ENCODE results near the gene RAD1.

Gene RAD1

GRCh38 chr5:34915856-34916192 lies 520 bp upstream of the RAD1 start:
- no peak for DNase-seq

GRCh38 chr5:34914671-34915138 lies 599 bp downstream of the RAD1 start:
- no peak for DNase-seq

GRCh38 chr5:34913072-34913471 lies 2.2 kb downstream of the RAD1 start:
- DNase-seq = no peak

GRCh38 chr5:34905564-34905963 lies 9.7 kb downstream of the RAD1 start:
- DNase-seq = no peak

- DNase-seq = no peak
Observed at GRCh38 chr5:34903260-34903659, 12.0 kb downstream of the RAD1 start.

- peak; percentile 74 for DNase-seq
Observed at GRCh38 chr5:34900652-34901051, 14.7 kb downstream of the RAD1 start.

- no peak for DNase-seq
Observed at GRCh38 chr5:34899066-34899465, 16.2 kb downstream of the RAD1 start.

GRCh38 chr5:34898258-34898895 lies 16.9 kb downstream of the RAD1 start:
- DNase-seq = peak; percentile 75

- DNase-seq = no peak
Observed at GRCh38 chr5:34897646-34898045, 17.7 kb downstream of the RAD1 start.

GRCh38 chr5:34895641-34896419 lies 19.5 kb downstream of the RAD1 start:
- no peak for DNase-seq

- no peak for DNase-seq
Observed at GRCh38 chr5:34894716-34895115, 20.6 kb downstream of the RAD1 start.

- no peak for DNase-seq
Observed at GRCh38 chr5:34892414-34892813, 22.9 kb downstream of the RAD1 start.

- no peak for DNase-seq
Observed at GRCh38 chr5:34891981-34892380, 23.3 kb downstream of the RAD1 start.

- no peak for DNase-seq
Observed at GRCh38 chr5:34889394-34889793, 25.9 kb downstream of the RAD1 start.

GRCh38 chr5:34886392-34887119 lies 28.7 kb downstream of the RAD1 start:
- DNase-seq = no peak

GRCh38 chr5:34881246-34881645 lies 34.1 kb downstream of the RAD1 start:
- no peak for DNase-seq

GRCh38 chr5:34876275-34876674 lies 39.0 kb downstream of the RAD1 start:
- DNase-seq = no peak

GRCh38 chr5:34870382-34870781 lies 44.9 kb downstream of the RAD1 start:
- DNase-seq = no peak

- no peak for DNase-seq
Observed at GRCh38 chr5:34869256-34869655, 46.0 kb downstream of the RAD1 start.

- no peak for DNase-seq
Observed at GRCh38 chr5:34868791-34869190, 46.5 kb downstream of the RAD1 start.

GRCh38 chr5:34867660-34868059 lies 47.6 kb downstream of the RAD1 start:
- DNase-seq = no peak

GRCh38 chr5:34866989-34867471 lies 48.3 kb downstream of the RAD1 start:
- no peak for DNase-seq

- DNase-seq = no peak
Observed at GRCh38 chr5:34865091-34865490, 50.2 kb downstream of the RAD1 start.

GRCh38 chr5:34863946-34864345 lies 51.4 kb downstream of the RAD1 start:
- DNase-seq = no peak
